Activated B cell treated with CpG ODN at 0.5 μM for 24 hours (primary cell): ENCODE results near the gene TOE1. TPM values are rescaled to one million over a fixed set of nuclear protein-coding genes. Genes with fewer than 3 reads are reported as not detected.
A peak's percentile ranks its signal among the peaks of the same experiment; 100 is the strongest.

ENCODE experiments used
- ATAC-seq: fragments of 200-7000 bp; cut with Tn5 transposase; one replicate; pipeline ENCODE4 v1.10.0; 2021; ENCODE audit warnings: low read depth, mild to moderate bottlenecking, moderate library complexity
- CTCF ChIA-PET: fragments of 350-600 bp; sonication (Branson Sonifier 250); formaldehyde crosslinking; loops from one replicate; lab custom pipeline; 2021; ENCODE audit warnings: antibody characterized with exemption; lab: Charles Lee
- POLR2A ChIA-PET: fragments of 350-600 bp; sonication (Branson Sonifier 250); formaldehyde crosslinking; loops from one replicate; lab custom pipeline; 2021; ENCODE audit warnings: antibody characterized with exemption; lab: Charles Lee
- DNase-seq: peaks from one replicate; pipeline ENCODE4 v3.0.0; 2022
- H3K27ac Mint-ChIP-seq: one replicate; pipeline ENCODE4 v1.8.0; 2020; ENCODE audit warnings: mixed read lengths
- H3K27me3 Mint-ChIP-seq: one replicate; pipeline ENCODE4 v1.8.0; 2021; ENCODE audit warnings: mixed read lengths
- H3K36me3 Mint-ChIP-seq: one replicate; pipeline ENCODE4 v1.8.0; 2021; ENCODE audit warnings: low read depth, mixed read lengths
- H3K4me1 Mint-ChIP-seq: one replicate; pipeline ENCODE4 v1.8.0; 2021; ENCODE audit warnings: mixed read lengths
- H3K4me3 Mint-ChIP-seq: one replicate; pipeline ENCODE4 v1.8.0; 2020; ENCODE audit warnings: mild to moderate bottlenecking, mixed read lengths
- H3K9me3 Mint-ChIP-seq: one replicate; pipeline ENCODE4 v1.8.0; 2020; ENCODE audit warnings: mixed read lengths
- intact Hi-C: fragments of 100-400 bp; cut with micrococcal nuclease; formaldehyde crosslinking; loops from one replicate; pipeline ENCODE4 v1.15.1; 2024
- total RNA-seq: library from RNA; stranded (reverse); gene quantifications from 2 replicates; pipeline ENCODE4 v1.2.3, GENCODE V29; 2022
- TF ChIP-seq, protein P1 (sequence below): fragments of 200-600 bp; IDR thresholded peaks from one replicate; pipeline ENCODE4 v1.8.0; 2022; ENCODE audit warnings: antibody characterized with exemption, mild to moderate bottlenecking

The TOE1 gene
- total RNA-seq, 1 donor from 2014 or later, result 24.6 TPM

DNA sequence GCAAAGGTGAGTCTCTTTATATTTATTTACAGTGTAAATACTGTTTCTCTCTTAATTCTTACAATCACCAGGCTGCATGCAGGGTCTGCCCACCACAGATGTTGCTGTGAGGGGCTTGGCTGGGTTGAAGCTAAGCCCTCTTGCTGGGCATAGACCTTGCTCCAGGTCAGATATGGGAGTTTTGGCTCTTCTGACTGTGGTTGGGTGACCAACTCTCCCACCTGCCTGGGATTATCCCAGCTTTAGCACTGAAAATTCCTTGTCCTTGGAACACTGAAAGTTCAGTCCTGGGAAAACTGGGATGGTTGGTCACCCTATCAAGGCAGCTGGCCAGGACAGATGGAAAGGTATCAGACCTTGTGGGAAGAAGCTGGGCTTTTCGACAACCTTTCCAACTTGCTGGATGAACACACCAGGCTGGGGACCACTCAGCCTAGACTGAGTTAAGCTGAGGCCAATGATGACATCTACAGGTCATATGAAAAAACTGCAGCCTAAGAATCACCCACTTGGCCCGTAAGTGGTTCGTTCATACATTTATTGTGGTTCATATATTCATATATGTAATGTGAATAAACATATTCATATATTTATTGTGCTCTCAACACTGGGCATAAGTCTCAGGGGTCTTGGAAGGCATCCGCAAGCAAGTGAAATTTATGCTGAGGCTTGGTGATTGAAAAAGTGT, 39.8 kb upstream of the TOE1 start:
- CTCF ChIA-PET, result interaction anchor here (0.7 to 8.1 kb wide), 11 partner anchors 57 to 571 kb away, joined by 3 to 227 read pairs (median 4); partner anchors contain the start of genes HECTD3 and UROD
- no peak overlapping the region for H3K4me3 Mint-ChIP-seq
- DNase-seq (no peak), ATAC-seq (no peak)
- peak overlapping the region; percentile 44 for H3K27ac Mint-ChIP-seq
- TF ChIP-seq, protein P1, sequence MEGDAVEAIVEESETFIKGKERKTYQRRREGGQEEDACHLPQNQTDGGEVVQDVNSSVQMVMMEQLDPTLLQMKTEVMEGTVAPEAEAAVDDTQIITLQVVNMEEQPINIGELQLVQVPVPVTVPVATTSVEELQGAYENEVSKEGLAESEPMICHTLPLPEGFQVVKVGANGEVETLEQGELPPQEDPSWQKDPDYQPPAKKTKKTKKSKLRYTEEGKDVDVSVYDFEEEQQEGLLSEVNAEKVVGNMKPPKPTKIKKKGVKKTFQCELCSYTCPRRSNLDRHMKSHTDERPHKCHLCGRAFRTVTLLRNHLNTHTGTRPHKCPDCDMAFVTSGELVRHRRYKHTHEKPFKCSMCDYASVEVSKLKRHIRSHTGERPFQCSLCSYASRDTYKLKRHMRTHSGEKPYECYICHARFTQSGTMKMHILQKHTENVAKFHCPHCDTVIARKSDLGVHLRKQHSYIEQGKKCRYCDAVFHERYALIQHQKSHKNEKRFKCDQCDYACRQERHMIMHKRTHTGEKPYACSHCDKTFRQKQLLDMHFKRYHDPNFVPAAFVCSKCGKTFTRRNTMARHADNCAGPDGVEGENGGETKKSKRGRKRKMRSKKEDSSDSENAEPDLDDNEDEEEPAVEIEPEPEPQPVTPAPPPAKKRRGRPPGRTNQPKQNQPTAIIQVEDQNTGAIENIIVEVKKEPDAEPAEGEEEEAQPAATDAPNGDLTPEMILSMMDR, result peak; percentile 70
- peaks cover 21% of the 10 kb centered on the region for H3K4me1 Mint-ChIP-seq
- H3K36me3 Mint-ChIP-seq, result peaks cover 2% of the 10 kb centered on the region
- H3K27me3 Mint-ChIP-seq, result no peaks in the 10 kb centered on the region
- H3K9me3 Mint-ChIP-seq, result no peaks in the 10 kb centered on the region
- intact Hi-C loops, result loop anchor here (1.0 to 5.0 kb wide), 6 partner anchors 93 to 569 kb away; partner anchors contain the start of genes RNU5D-1 and ZSWIM5
- POLR2A ChIA-PET, result interaction anchor here (1.0 to 4.8 kb wide), 7 partner anchors 40 to 571 kb away, joined by 3 to 156 read pairs (median 4); partner anchors contain the start of genes HECTD3, MUTYH, RNU5D-1 and RPS8

DNA sequence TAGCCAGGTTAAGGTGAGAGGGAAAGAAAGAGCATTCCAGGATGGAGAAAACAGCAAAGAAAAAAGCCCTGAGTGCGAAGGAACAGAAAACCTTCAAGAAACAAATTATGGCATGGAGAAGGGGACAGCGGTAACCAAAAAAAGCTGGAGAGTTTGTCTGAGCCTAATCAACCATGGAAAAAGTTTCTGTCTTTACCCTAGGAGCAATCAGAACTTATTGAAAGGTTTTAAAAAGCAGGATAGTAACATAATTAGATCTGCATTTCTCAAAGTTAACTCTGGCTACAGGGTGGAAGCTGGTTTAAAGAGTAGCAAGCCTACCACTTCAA, 39.3 kb upstream of the TOE1 start:
- Mint-ChIP-seq H3K4me3 (no peak overlapping the region), H3K27ac (peak overlapping the region; percentile 44), H3K36me3 (peaks cover 2% of the 10 kb centered on the region), H3K9me3 (no peaks in the 10 kb centered on the region), H3K4me1 (peaks cover 26% of the 10 kb centered on the region), H3K27me3 (no peaks in the 10 kb centered on the region)
- TF ChIP-seq, protein P1, result no peak
- CTCF ChIA-PET, result interaction anchor here (0.7 to 8.1 kb wide), 10 partner anchors 57 to 571 kb away, joined by 3 to 227 read pairs (median 4); partner anchors contain the start of genes HECTD3 and UROD
- intact Hi-C loops, result loop anchor here (1.0 to 5.0 kb wide), 6 partner anchors 93 to 569 kb away; partner anchors contain the start of genes RNU5D-1 and ZSWIM5
- POLR2A ChIA-PET, result interaction anchor here (1.0 to 4.8 kb wide), 7 partner anchors 39 to 571 kb away, joined by 3 to 156 read pairs (median 4); partner anchors contain the start of genes HECTD3, MUTYH, RNU5D-1 and RPS8
- no peak for DNase-seq
- no peak for ATAC-seq

DNA sequence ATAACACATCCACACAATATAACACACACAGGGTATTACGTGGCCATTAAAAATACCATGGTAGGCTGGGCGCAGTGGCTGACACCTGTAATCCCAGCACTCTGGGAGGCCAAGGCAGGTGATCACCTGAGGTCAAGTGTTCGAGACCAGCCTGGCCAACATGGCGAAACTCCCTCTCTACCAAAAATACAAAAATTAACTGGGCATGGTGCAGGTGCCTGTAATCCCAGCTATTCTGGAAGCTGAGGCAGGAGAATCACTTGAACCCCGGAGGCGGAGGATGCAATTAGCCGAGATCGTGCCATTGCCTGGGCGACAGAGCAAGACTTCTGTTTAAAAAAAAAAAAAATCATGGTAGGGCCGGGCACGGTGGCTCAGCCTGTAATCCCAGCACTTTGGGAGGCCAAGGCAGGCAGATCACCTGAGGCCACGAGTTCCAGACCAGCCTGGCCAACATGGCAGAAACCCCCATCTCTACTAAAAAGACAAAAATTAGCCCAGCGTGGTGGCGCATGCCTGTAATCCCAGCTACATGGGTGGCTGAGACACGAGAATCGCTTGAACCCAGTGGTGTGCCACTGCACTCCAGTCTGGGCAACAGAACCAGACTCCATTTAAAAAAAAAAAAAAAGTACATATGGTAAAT, 37.3 kb upstream of the TOE1 start:
- peak overlapping the region; percentile 92 for H3K4me3 Mint-ChIP-seq
- H3K27ac Mint-ChIP-seq, result peak overlapping the region; percentile 41
- no peaks in the 10 kb centered on the region for H3K9me3 Mint-ChIP-seq
- H3K36me3 Mint-ChIP-seq, result peaks cover 2% of the 10 kb centered on the region
- CTCF ChIA-PET, result interaction anchor here (0.6 to 8.1 kb wide), 6 partner anchors 37 to 572 kb away, joined by 3 to 227 read pairs (median 11); partner anchors contain the start of genes HECTD3, MUTYH, RNU5D-1 and TESK2
- no peaks in the 10 kb centered on the region for H3K27me3 Mint-ChIP-seq
- no peak for ATAC-seq
- DNase-seq, result no peak
- intact Hi-C loops, result loop anchor here (1.0 to 5.0 kb wide), 11 partner anchors 38 to 670 kb away; partner anchors contain the start of genes AKR1A1, ARMH1, EIF2B3 and MUTYH
- POLR2A ChIA-PET, result interaction anchor here (0.5 to 7.1 kb wide), 25 partner anchors 36 to 671 kb away, joined by 3 to 217 read pairs (median 12); partner anchors contain the start of genes CCDC163, EIF2B3, HECTD3 and MMACHC
- TF ChIP-seq, protein P1, result no peak
- H3K4me1 Mint-ChIP-seq, result peaks cover 43% of the 10 kb centered on the region

GRCh38 chr1:45303520-45304310, 36.3 kb upstream of the TOE1 start:
- H3K36me3 Mint-ChIP-seq, result peaks cover 2% of the 10 kb centered on the region
- DNase-seq (peak; percentile 91), ATAC-seq (peak; percentile 80)
- CTCF ChIA-PET, result interaction anchor here (0.6 to 8.1 kb wide), 8 partner anchors 36 to 582 kb away, joined by 3 to 227 read pairs (median 8); partner anchors contain the start of genes HECTD3, MUTYH, PLK3 and RNU5D-1
- H3K4me1 Mint-ChIP-seq, result peaks cover 43% of the 10 kb centered on the region
- H3K27me3 Mint-ChIP-seq, result no peaks in the 10 kb centered on the region
- H3K4me3 Mint-ChIP-seq, result peak overlapping the region; percentile 92
- intact Hi-C loops, result loop anchor here (1.0 to 5.0 kb wide), 12 partner anchors 37 to 671 kb away; partner anchors contain the start of genes AKR1A1, ARMH1, EIF2B3 and MUTYH
- no peaks in the 10 kb centered on the region for H3K9me3 Mint-ChIP-seq
- H3K27ac Mint-ChIP-seq, result peak overlapping the region; percentile 96
- POLR2A ChIA-PET, result interaction anchor here (0.5 to 7.1 kb wide), 55 partner anchors 9 to 1780 kb away, joined by 3 to 217 read pairs (median 6); partner anchors contain the start of genes ARMH1, BTBD19, CCDC163 and EIF2B3
- TF ChIP-seq, protein P1, result no peak
